Esophagus squamous epithelium (tissue), 5 donors: ENCODE results near the gene RAB37. TPM values are rescaled to one million over a fixed set of nuclear protein-coding genes. Genes with fewer than 3 reads are reported as not detected.

Source experiments
- DNase-seq: peaks from one replicate; lab custom pipeline; 2025; lab: John Stamatoyannopoulos, UW
- H3K27ac ChIP-seq, 4 donors: fragments of 200-600 bp; sonication (generic); one replicate each; pipeline ENCODE4 v1.5.1; 2016 to 2019; ENCODE audit warnings: mild to moderate bottlenecking in 1 of 4
- H3K27me3 ChIP-seq, 4 donors: fragments of 200-600 bp; sonication (generic); 1 replicate in 3 of 4; 2 replicates in 1 of 4; pipeline versions ENCODE4 v1.5.1 to v1.6.0; 2017 to 2021; ENCODE audit warnings: antibody characterized with exemption in 1 of 4
- H3K36me3 ChIP-seq, 3 donors: fragments of 200-600 bp; sonication (generic); one replicate each; pipeline ENCODE4 v1.5.1; 2016 to 2019
- H3K4me1 ChIP-seq, 3 donors: fragments of 200-600 bp; sonication (generic); one replicate each; pipeline ENCODE4 v1.5.1; 2017 to 2019
- H3K4me3 ChIP-seq, 4 donors: fragments of 200-600 bp; sonication (generic); 1 replicate in 3 of 4; 2 replicates in 1 of 4; pipeline ENCODE4 v1.5.1; 2016 to 2019; ENCODE audit warnings: mild to moderate bottlenecking in 2 of 4, moderate library complexity in 1 of 4
- H3K9me3 ChIP-seq, 3 donors: fragments of 200-600 bp; sonication (generic); one replicate each; pipeline ENCODE4 v1.5.1; 2016 to 2019
- POLR2A ChIP-seq, 4 donors: fragments of 450-650 bp; IDR thresholded peaks; one replicate each; pipeline ENCODE4 v1.6.1; 2017; ENCODE audit warnings: antibody characterized with exemption in 4 of 4, mild to moderate bottlenecking in 4 of 4, moderate library complexity in 3 of 4
- WGBS, 2 donors: methylation state at CpG; one replicate each; pipeline ENCODE4 v1.1.5; 2018; 5-methylcytosine and 5-hydroxymethylcytosine counted together
- intact Hi-C: fragments of 100-400 bp; cut with DNase I; formaldehyde crosslinking; loops from one replicate; pipeline ENCODE4 v1.15.0; 2022
- total RNA-seq, 4 donors: library from RNA; depleted of rRNA; stranded (reverse); fragments of >200 nt; gene quantifications; one replicate each; pipeline ENCODE4 v1.1.0, GENCODE V29; 2016
- TF ChIP-seq, protein P1 (sequence below), 6 experiments: fragments of 450-650 bp in 4 of 6; fragments of 200-600 bp in 2 of 6; sonication (generic) in 2 of 6; IDR thresholded peaks; one replicate each; pipeline ENCODE4 v1.5.1; 2016 to 2019; ENCODE audit warnings: antibody characterized with exemption in 6 of 6, mild to moderate bottlenecking in 4 of 6, moderate library complexity in 4 of 6
- donor health status: DM: yes; HTN: yes; CAD: no.

RAB37 gene
- total RNA-seq, 4 donors from 2014 or later: 0.44 to 3.2 (median 1.6) TPM; not detected in 1

DNA sequence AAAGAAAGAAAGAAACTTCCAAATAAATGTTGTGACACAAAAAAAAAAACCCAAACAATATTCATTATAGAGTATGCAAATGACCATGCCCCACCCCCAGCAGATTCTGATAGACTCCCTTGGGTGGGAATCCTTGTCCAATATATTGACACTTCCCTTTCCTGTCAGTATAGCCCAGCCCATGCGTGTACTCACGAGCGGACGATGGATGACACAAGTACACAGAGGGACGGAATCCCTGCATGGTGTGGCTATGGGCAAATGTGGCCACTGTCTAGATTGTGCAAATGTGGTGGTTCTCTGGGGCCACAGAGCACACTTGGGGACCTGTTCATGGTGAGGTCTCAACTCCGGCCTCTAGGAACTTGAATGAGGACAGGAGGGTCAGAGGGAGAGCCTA lies 3.1 kb downstream of the RAB37 start:
- DNase-seq: no peak
- Histone ChIP-seq H3K9me3 (no peaks in the 10 kb centered on the region), H3K27me3 (peaks cover 0 to 83% (median 7%) of the 10 kb centered on the region in 4 donors), H3K4me3 (no peak overlapping the region), H3K4me1 (peaks cover 20 to 68% (median 30%) of the 10 kb centered on the region in 3 donors), H3K27ac (no peak overlapping the region), H3K36me3 (no peaks in the 10 kb centered on the region)
- TF ChIP-seq, protein P1, sequence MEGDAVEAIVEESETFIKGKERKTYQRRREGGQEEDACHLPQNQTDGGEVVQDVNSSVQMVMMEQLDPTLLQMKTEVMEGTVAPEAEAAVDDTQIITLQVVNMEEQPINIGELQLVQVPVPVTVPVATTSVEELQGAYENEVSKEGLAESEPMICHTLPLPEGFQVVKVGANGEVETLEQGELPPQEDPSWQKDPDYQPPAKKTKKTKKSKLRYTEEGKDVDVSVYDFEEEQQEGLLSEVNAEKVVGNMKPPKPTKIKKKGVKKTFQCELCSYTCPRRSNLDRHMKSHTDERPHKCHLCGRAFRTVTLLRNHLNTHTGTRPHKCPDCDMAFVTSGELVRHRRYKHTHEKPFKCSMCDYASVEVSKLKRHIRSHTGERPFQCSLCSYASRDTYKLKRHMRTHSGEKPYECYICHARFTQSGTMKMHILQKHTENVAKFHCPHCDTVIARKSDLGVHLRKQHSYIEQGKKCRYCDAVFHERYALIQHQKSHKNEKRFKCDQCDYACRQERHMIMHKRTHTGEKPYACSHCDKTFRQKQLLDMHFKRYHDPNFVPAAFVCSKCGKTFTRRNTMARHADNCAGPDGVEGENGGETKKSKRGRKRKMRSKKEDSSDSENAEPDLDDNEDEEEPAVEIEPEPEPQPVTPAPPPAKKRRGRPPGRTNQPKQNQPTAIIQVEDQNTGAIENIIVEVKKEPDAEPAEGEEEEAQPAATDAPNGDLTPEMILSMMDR (IDR thresholded peaks at IDR 0.05): no peak
- no peak for TF ChIP-seq POLR2A (IDR thresholded peaks at IDR 0.05)
- 79 to 86% methylated on average over 6 of the region's 6 CpGs for WGBS, 2 donors
- intact Hi-C loops: no loop called here

DNA sequence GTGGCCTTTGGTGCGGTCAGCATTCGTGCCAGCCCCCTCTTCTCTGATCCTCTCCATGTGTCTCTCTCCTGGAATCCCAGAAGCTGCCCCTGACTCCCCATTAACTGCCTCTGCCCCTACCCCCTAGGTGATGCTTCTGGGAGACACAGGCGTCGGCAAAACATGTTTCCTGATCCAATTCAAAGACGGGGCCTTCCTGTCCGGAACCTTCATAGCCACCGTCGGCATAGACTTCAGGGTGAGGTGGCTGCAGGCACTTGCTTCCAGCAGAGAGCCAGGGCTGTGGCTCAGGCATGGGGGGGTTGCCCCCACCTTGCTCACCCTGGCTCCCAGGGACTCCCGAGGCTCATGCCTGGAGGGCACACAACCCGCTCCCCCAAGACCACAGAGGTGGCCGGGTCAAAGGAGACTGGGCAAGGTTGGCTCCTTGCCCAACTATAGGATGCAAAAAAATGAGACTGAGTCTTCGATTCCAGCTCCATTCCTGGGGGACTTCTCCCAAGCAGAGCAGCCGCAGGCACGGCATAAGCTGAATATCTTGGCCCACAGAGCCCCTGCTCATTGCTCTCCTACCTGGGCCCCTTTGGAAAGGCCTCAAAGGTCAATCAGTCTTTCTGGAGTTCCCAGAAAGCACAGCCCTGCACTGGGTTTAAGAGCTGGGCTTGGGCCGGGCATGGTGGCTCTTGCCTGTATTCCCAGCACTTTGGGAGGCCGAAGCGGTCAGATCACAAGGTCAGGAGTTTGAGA lies 3.8 kb downstream of the RAB37 start:
- Histone ChIP-seq H3K27ac (no peak overlapping the region), H3K27me3 (peaks cover 0 to 76% (median 7%) of the 10 kb centered on the region in 4 donors), H3K4me3 (no peak overlapping the region), H3K36me3 (no peaks in the 10 kb centered on the region), H3K4me1 (peaks cover 20 to 74% (median 32%) of the 10 kb centered on the region in 3 donors), H3K9me3 (no peaks in the 10 kb centered on the region)
- no peak for TF ChIP-seq POLR2A (IDR thresholded peaks at IDR 0.05)
- TF ChIP-seq, protein P1 (IDR thresholded peaks at IDR 0.05): no peak
- intact Hi-C loops: no loop called here
- no peak for DNase-seq
- WGBS, 2 donors: 63 to 93% methylated on average over 3 to 5 of the region's 17 CpGs

DNA sequence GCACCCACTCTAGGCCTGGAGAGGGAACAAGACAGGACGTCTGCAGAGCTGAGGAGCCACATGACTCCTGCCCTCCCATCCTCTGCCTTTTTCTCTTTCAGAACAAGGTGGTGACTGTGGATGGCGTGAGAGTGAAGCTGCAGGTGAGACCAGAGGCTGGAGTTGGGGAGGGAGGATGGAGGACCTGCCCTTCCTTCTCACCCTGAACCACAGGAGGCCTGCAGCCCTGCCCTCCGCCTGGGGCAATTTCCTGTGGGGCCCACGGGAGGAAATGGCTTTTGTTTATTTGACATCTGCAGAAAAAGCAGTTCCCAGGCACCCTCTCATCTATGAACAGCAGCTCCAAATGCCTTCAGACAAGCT lies 5.1 kb downstream of the RAB37 start:
- Histone ChIP-seq H3K27me3 (peaks cover 0 to 63% (median 5%) of the 10 kb centered on the region in 4 donors), H3K36me3 (no peaks in the 10 kb centered on the region), H3K4me1 (peaks cover 21 to 76% (median 32%) of the 10 kb centered on the region in 3 donors), H3K4me3 (no peak overlapping the region), H3K27ac (peak overlapping the region in 1 of 4 donors; percentile 55), H3K9me3 (no peaks in the 10 kb centered on the region)
- TF ChIP-seq, protein P1 (IDR thresholded peaks at IDR 0.05): no peak
- no peak for TF ChIP-seq POLR2A (IDR thresholded peaks at IDR 0.05)
- DNase-seq: no peak
- intact Hi-C loops: no loop called here
- WGBS, 2 donors: 27 to 43% methylated on average over 1 to 4 of the region's 4 CpGs

DNA sequence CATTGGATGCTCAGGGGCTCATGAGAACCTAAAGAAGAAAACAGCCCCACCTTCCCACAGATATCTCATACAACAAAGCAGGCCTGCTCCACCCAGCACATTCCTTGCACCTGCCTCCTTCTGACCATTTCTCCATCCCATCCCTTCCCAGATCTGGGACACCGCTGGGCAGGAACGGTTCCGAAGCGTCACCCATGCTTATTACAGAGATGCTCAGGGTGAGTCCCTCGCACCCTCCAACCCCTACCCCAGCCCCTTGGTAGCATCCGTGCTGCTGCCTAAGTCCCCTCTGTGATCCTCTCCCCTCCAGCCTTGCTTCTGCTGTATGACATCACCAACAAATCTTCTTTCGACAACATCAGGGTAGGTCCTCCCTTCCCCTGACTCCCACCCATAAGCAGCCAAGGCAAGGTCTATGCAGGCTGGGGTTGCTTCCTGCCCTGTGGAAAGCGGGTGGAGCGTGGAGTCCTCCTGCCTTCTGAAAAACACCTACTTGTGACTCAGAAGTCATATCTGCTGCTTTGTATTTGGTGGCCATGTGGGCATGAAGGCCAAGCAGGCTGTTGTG lies 6.0 kb downstream of the RAB37 start:
- Histone ChIP-seq H3K27ac (no peak overlapping the region), H3K36me3 (no peaks in the 10 kb centered on the region), H3K4me1 (peaks cover 20 to 76% (median 30%) of the 10 kb centered on the region in 3 donors), H3K9me3 (no peaks in the 10 kb centered on the region), H3K4me3 (no peak overlapping the region), H3K27me3 (peaks cover 0 to 54% (median under 1%) of the 10 kb centered on the region in 4 donors)
- DNase-seq: no peak
- WGBS, 2 donors: 86 to 88% methylated on average over 7 to 8 of the region's 9 CpGs
- no peak for TF ChIP-seq POLR2A (IDR thresholded peaks at IDR 0.05)
- TF ChIP-seq, protein P1 (IDR thresholded peaks at IDR 0.05): no peak
- intact Hi-C loops: no loop called here

DNA sequence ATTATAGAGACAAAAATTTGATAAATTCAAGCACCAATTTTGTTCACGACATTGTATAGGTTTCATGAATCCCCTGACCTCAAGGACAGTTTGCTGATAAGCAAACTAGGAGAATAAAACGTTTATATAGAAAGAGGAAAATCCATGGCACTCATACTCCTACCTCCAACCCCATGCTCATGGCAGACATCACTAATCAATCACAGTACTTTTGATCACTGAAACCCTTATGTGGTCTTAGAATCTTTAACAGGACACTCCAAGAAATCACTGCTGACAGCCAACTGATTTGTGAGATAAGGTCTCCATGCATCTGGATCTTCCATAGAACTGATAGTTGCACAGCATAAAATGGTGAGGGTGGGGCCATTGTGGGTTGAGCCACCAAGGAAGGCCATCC lies 6.7 kb downstream of the RAB37 start:
- no peak overlapping the region for H3K27ac ChIP-seq
- peaks cover 0 to 47% (median 0%) of the 10 kb centered on the region in 4 donors for H3K27me3 ChIP-seq
- H3K4me1 ChIP-seq: peaks cover 13 to 71% (median 24%) of the 10 kb centered on the region in 3 donors
- no peaks in the 10 kb centered on the region for H3K36me3 ChIP-seq
- 66 to 78% methylated on average over 2 of the region's 2 CpGs for WGBS, 2 donors
- no peaks in the 10 kb centered on the region for H3K9me3 ChIP-seq
- intact Hi-C loops: loop anchor here (2.0 kb wide), 1 partner anchor 121 kb away; no protein-coding TSS in a partner anchor
- no peak for DNase-seq
- TF ChIP-seq, protein P1 (IDR thresholded peaks at IDR 0.05): no peak
- no peak for TF ChIP-seq POLR2A (IDR thresholded peaks at IDR 0.05)
- no peak overlapping the region for H3K4me3 ChIP-seq
